Lung (tissue), 10 donors: ENCODE data around the gene GOLGA6L10. TPM values are rescaled to one million over a fixed set of nuclear protein-coding genes. Genes with fewer than 3 reads are reported as not detected.
"Not testable (repeated sequence)": the region's sequence is repeated elsewhere in the genome, so short reads cannot be mapped to it uniquely, and the experiment has no call there.

Source experiments
- ATAC-seq: fragments of 200-7000 bp; cut with Tn5 transposase; one replicate; pipeline ENCODE4 v1.9.1; 2020; ENCODE audit warnings: moderate number of reproducible peaks; ENCODE audit not compliant: insufficient read depth, low FRiP score
- DNase-seq, 3 donors: peaks; one replicate each; pipeline ENCODE4 v3.0.0-alpha.2; 2013 to 2017
- H3K27ac ChIP-seq, 2 donors: one replicate each; pipeline ENCODE4 v1.5.1; 2013; ENCODE audit warnings: mild to moderate bottlenecking in 2 of 2, moderate library complexity in 2 of 2, control low read depth in 1 of 2, inconsistent platforms in 1 of 2, low read depth in 1 of 2, low read length in 1 of 2
- H3K27me3 ChIP-seq, 3 donors: one replicate each; pipeline ENCODE4 v1.5.1; 2013; ENCODE audit warnings: low read length in 2 of 3; ENCODE audit not compliant: control insufficient read depth in 3 of 3, insufficient read depth in 3 of 3
- H3K36me3 ChIP-seq, 4 donors: one replicate each; pipeline ENCODE4 v1.5.1; 2013; ENCODE audit warnings: low read length in 4 of 4, mild to moderate bottlenecking in 1 of 4, moderate library complexity in 1 of 4; ENCODE audit not compliant: control insufficient read depth in 4 of 4, insufficient read depth in 4 of 4
- H3K4me1 ChIP-seq, 5 donors: one replicate each; pipeline ENCODE4 v1.5.1; 2013; ENCODE audit warnings: low read length in 5 of 5, mild to moderate bottlenecking in 2 of 5, moderate library complexity in 1 of 5; ENCODE audit not compliant: control insufficient read depth in 5 of 5, insufficient read depth in 5 of 5
- H3K4me3 ChIP-seq: one replicate; pipeline ENCODE4 v1.5.1; 2013; ENCODE audit warnings: mild to moderate bottlenecking, control low read depth, moderate library complexity
- H3K9ac ChIP-seq, 2 donors: one replicate each; pipeline ENCODE4 v1.5.1; 2013; ENCODE audit warnings: low read length in 2 of 2, control low read depth in 1 of 2; ENCODE audit not compliant: insufficient read depth in 1 of 2
- H3K9me3 ChIP-seq, 4 donors: one replicate each; pipeline ENCODE4 v1.5.1; 2013; ENCODE audit warnings: low read length in 3 of 4, mild to moderate bottlenecking in 1 of 4, moderate library complexity in 1 of 4; ENCODE audit not compliant: control insufficient read depth in 4 of 4, insufficient read depth in 3 of 4
- WGBS, 2 donors: extraction: QIAGEN DNeasy Blood & Tissue Kit; methylation state at CpG; one replicate each; pipeline ENCODE4 v1.1.7; 2013; 5-methylcytosine and 5-hydroxymethylcytosine counted together
- polyA plus RNA-seq, 2 donors: library from polyadenylated mRNA; stranded (reverse); fragments of 200-250 nt; gene quantifications; one replicate each; pipeline ENCODE4 v1.2.1, GENCODE V29; 2013
- total RNA-seq, 2 donors: library from RNA; depleted of rRNA in 1 of 2; stranded (reverse); fragments of >200 nt in 1 of 2; gene quantifications; one replicate each; pipeline ENCODE4 v1.2.1, GENCODE V29; 2014 to 2021
- donor health status: Bipolar disorder and iron deficiency.
- donor health status: healthy.
- donor health status: DM: yes; HTN: yes; CAD: no.

Gene GOLGA6L10
- total and polyA plus RNA-seq, 4 donors: 0.63 to 7.0 (median 2.7) TPM

- not testable (repeated sequence) for H3K4me1 ChIP-seq, H3K9me3 ChIP-seq, H3K9ac ChIP-seq, ATAC-seq, H3K36me3 ChIP-seq, H3K27me3 ChIP-seq, H3K27ac ChIP-seq, H3K4me3 ChIP-seq, DNase-seq
- 96 to 100% methylated on average over 2 to 10 of the region's 11 CpGs for WGBS, 2 donors
Measured at GRCh38 chr15:82330921-82331320, 18.4 kb downstream of the GOLGA6L10 start.

- H3K27me3 ChIP-seq, H3K4me1 ChIP-seq, H3K9me3 ChIP-seq, ATAC-seq, DNase-seq, H3K27ac ChIP-seq, H3K36me3 ChIP-seq, H3K4me3 ChIP-seq, H3K9ac ChIP-seq: not testable (repeated sequence)
- WGBS, 2 donors: 70 to 80% methylated on average over 2 to 7 of the region's 13 CpGs
Measured at GRCh38 chr15:82329039-82329438, 20.2 kb downstream of the GOLGA6L10 start.

GRCh38 chr15:82327372-82327771, 21.9 kb downstream of the GOLGA6L10 start:
- not testable (repeated sequence) for H3K9me3 ChIP-seq, ATAC-seq, H3K27ac ChIP-seq, DNase-seq, H3K4me1 ChIP-seq, H3K27me3 ChIP-seq, H3K9ac ChIP-seq, H3K36me3 ChIP-seq, H3K4me3 ChIP-seq
- 85 to 94% methylated on average over 7 to 8 of the region's 10 CpGs for WGBS, 2 donors

- not testable (repeated sequence) for DNase-seq, ATAC-seq
- WGBS, 2 donors: 86 to 87% methylated on average over 10 to 23 of the region's 23 CpGs
Measured at GRCh38 chr15:82326896-82327295, 22.4 kb downstream of the GOLGA6L10 start.

GRCh38 chr15:82325646-82326045, 23.6 kb downstream of the GOLGA6L10 start:
- ATAC-seq, H3K9me3 ChIP-seq, H3K4me1 ChIP-seq, H3K27ac ChIP-seq, H3K4me3 ChIP-seq, H3K36me3 ChIP-seq, H3K9ac ChIP-seq, DNase-seq, H3K27me3 ChIP-seq: not testable (repeated sequence)
- 89 to 93% methylated on average over 10 of the region's 10 CpGs for WGBS, 2 donors

More at GRCh38 chr15:82326896-82327295, 22.4 kb downstream of the GOLGA6L10 start:
- not testable (repeated sequence) for H3K27ac ChIP-seq, H3K4me3 ChIP-seq, H3K9ac ChIP-seq, H3K4me1 ChIP-seq, H3K9me3 ChIP-seq, H3K27me3 ChIP-seq, H3K36me3 ChIP-seq

GRCh38 chr15:82324831-82325230, 24.4 kb downstream of the GOLGA6L10 start:
- H3K27ac ChIP-seq, H3K36me3 ChIP-seq, ATAC-seq, H3K4me3 ChIP-seq, H3K27me3 ChIP-seq, H3K4me1 ChIP-seq, H3K9ac ChIP-seq, DNase-seq, H3K9me3 ChIP-seq: not testable (repeated sequence)
- 82 to 84% methylated on average over 6 of the region's 6 CpGs for WGBS, 2 donors

GRCh38 chr15:82322488-82322887, 26.8 kb downstream of the GOLGA6L10 start:
- H3K4me3 ChIP-seq, H3K36me3 ChIP-seq, H3K27ac ChIP-seq, H3K9ac ChIP-seq, DNase-seq, ATAC-seq, H3K27me3 ChIP-seq, H3K9me3 ChIP-seq, H3K4me1 ChIP-seq: not testable (repeated sequence)
- WGBS, 2 donors: 88% methylated on average over 4 of the region's 10 CpGs; no CpG with 5 or more reads in 1 of the 2 donors

GRCh38 chr15:82320861-82321260, 28.4 kb downstream of the GOLGA6L10 start:
- not testable (repeated sequence) for DNase-seq, H3K27me3 ChIP-seq, H3K4me1 ChIP-seq, H3K36me3 ChIP-seq, H3K27ac ChIP-seq, ATAC-seq, H3K9ac ChIP-seq, H3K4me3 ChIP-seq, H3K9me3 ChIP-seq
- 67 to 85% methylated on average over 2 of the region's 6 CpGs for WGBS, 2 donors
